CD14-positive monocyte (primary cell): ENCODE measurements around the gene CALB2. TPM values are rescaled to one million over a fixed set of nuclear protein-coding genes. Genes with fewer than 3 reads are reported as not detected.
"Not testable (repeated sequence)": the region's sequence is repeated elsewhere in the genome, so short reads cannot be mapped to it uniquely, and the experiment has no call there.

Experiments
- DNase-seq, 3 donors: peaks; one replicate each; pipeline ENCODE4 v3.0.0-alpha.2; 2011 to 2022
- H2AFZ ChIP-seq: 2 replicates; pipeline ENCODE4 v1.6.0; 2012; ENCODE audit warnings: mild to moderate bottlenecking, low read depth, low read length, inconsistent platforms; ENCODE audit not compliant: insufficient read depth, poor library complexity, severe bottlenecking
- H3K27ac ChIP-seq, 2 donors: 1 replicate in 1 of 2; 2 replicates in 1 of 2; pipeline ENCODE4 v1.5.1; 2012 to 2013; ENCODE audit warnings: low read length in 2 of 2, control low read depth in 1 of 2, inconsistent platforms in 1 of 2, low read depth in 1 of 2, mild to moderate bottlenecking in 1 of 2
- H3K27me3 ChIP-seq, 2 donors: one replicate each; pipeline versions ENCODE4 v1.6.0 to v1.6.1; 2011 to 2013; ENCODE audit warnings: low read length in 2 of 2; ENCODE audit not compliant: control insufficient read depth in 2 of 2, insufficient read depth in 2 of 2
- H3K36me3 ChIP-seq, 2 donors: replicated peaks in 1 of 2; 1 replicate in 1 of 2; 2 replicates in 1 of 2; pipeline versions ENCODE4 v1.5.1 to v1.6.1; 2012 to 2013; ENCODE audit warnings: low read length in 2 of 2, control low read depth in 1 of 2, inconsistent platforms in 1 of 2, mild to moderate bottlenecking in 1 of 2; ENCODE audit not compliant: insufficient read depth in 2 of 2, control insufficient read depth in 1 of 2
- H3K4me1 ChIP-seq, 2 donors: 1 replicate in 1 of 2; 2 replicates in 1 of 2; pipeline versions ENCODE4 v1.5.1 to v1.6.1; 2012 to 2013; ENCODE audit warnings: low read length in 2 of 2, control low read depth in 1 of 2, inconsistent platforms in 1 of 2, mild to moderate bottlenecking in 1 of 2, moderate library complexity in 1 of 2; ENCODE audit not compliant: insufficient read depth in 2 of 2, control insufficient read depth in 1 of 2
- H3K4me2 ChIP-seq: replicated peaks from 2 replicates; pipeline ENCODE3; 2012; ENCODE audit warnings: low read length, moderate library complexity, mild to moderate bottlenecking; ENCODE audit not compliant: poor library complexity, severe bottlenecking; ENCODE audit errors: extremely low read depth
- H3K4me3 ChIP-seq, 3 experiments: fragments of 200-600 bp in 1 of 3; sonication (generic) in 1 of 3; replicated peaks in 1 of 3; 1 replicate in 2 of 3; 2 replicates in 1 of 3; pipeline ENCODE4 v1.5.1; 2011 to 2013; ENCODE audit warnings: low read length in 3 of 3, mild to moderate bottlenecking in 3 of 3, control low read depth in 2 of 3, low read depth in 2 of 3, inconsistent platforms in 1 of 3, moderate library complexity in 1 of 3
- H3K79me2 ChIP-seq: 2 replicates; pipeline ENCODE4 v1.6.0; 2012; ENCODE audit warnings: mild to moderate bottlenecking, control low read depth, inconsistent platforms, low read length, moderate library complexity; ENCODE audit not compliant: insufficient read depth
- H3K9ac ChIP-seq: 2 replicates; pipeline ENCODE4 v1.6.0; 2017; ENCODE audit warnings: low read length, mild to moderate bottlenecking; ENCODE audit not compliant: insufficient read depth, poor library complexity, severe bottlenecking
- H3K9me3 ChIP-seq, 2 donors: replicated peaks in 1 of 2; 1 replicate in 1 of 2; 2 replicates in 1 of 2; pipeline versions ENCODE4 v1.5.1 to v1.6.1; 2012 to 2013; ENCODE audit warnings: low read length in 2 of 2, control low read depth in 1 of 2; ENCODE audit not compliant: control insufficient read depth in 1 of 2, insufficient read depth in 1 of 2
- H4K20me1 ChIP-seq: 2 replicates; pipeline ENCODE4 v1.6.0; 2012; ENCODE audit warnings: mild to moderate bottlenecking, low read length, control low read depth, moderate library complexity; ENCODE audit not compliant: insufficient read depth
- H3K27ac Mint-ChIP-seq, 7 donors: one replicate each; pipeline ENCODE4 v1.8.0; 2020; ENCODE audit warnings: mild to moderate bottlenecking in 7 of 7, mixed read lengths in 7 of 7, moderate library complexity in 6 of 7, inconsistent platforms in 2 of 7
- H3K27me3 Mint-ChIP-seq, 3 donors: one replicate each; pipeline ENCODE4 v1.8.0; 2021 to 2022; ENCODE audit warnings: low read depth in 3 of 3, mild to moderate bottlenecking in 3 of 3, mixed read lengths in 3 of 3, moderate library complexity in 3 of 3, inconsistent platforms in 1 of 3
- H3K36me3 Mint-ChIP-seq, 2 donors: one replicate each; pipeline ENCODE4 v1.8.0; 2020; ENCODE audit warnings: mixed read lengths in 2 of 2, inconsistent platforms in 1 of 2, mild to moderate bottlenecking in 1 of 2
- H3K4me1 Mint-ChIP-seq: one replicate; pipeline ENCODE4 v1.8.0; 2020; ENCODE audit warnings: mild to moderate bottlenecking, mixed read lengths
- H3K4me3 Mint-ChIP-seq, 2 donors: one replicate each; pipeline ENCODE4 v1.8.0; 2020; ENCODE audit warnings: mild to moderate bottlenecking in 2 of 2, mixed read lengths in 2 of 2, moderate library complexity in 1 of 2
- H3K9me3 Mint-ChIP-seq, 7 donors: one replicate each; pipeline ENCODE4 v1.8.0; 2020 to 2022; ENCODE audit warnings: mixed read lengths in 7 of 7, mild to moderate bottlenecking in 6 of 7, moderate library complexity in 6 of 7, inconsistent platforms in 2 of 7
- CTCF ChIP-seq: fragments of 200-600 bp; IDR thresholded peaks from one replicate; pipeline ENCODE4 v1.8.0; 2022; ENCODE audit warnings: antibody characterized with exemption, mild to moderate bottlenecking
- WGBS: methylation state at CpG from one replicate; pipeline ENCODE4 v1.1.5; 2013; ENCODE audit warnings: missing lambda C conversion rate; ENCODE audit not compliant: insufficient coverage; 5-methylcytosine and 5-hydroxymethylcytosine counted together
- intact Hi-C, 2 donors: fragments of 100-400 bp; cut with micrococcal nuclease; formaldehyde crosslinking; loops; one replicate each; pipeline versions ENCODE4 v1.15.0 to v1.15.1; 2023
- polyA plus RNA-seq, 3 donors: library from polyadenylated mRNA; depleted of rRNA in 1 of 3; unstranded in 2 of 3; stranded (reverse) in 1 of 3; fragments of 300-500 nt in 2 of 3; fragments of >200 nt in 1 of 3; fragmentation: Illumina TruSeq in 2 of 3; gene quantifications; 1 replicate in 2 of 3; 2 replicates in 1 of 3; pipeline ENCODE4 v1.2.3, GENCODE V29; 2012 to 2021

Gene CALB2
- polyA plus RNA-seq, 3 donors: not detected

GRCh38 chr16:71354156-71354555, 4.4 kb upstream of the CALB2 start:
- Mint-ChIP-seq H3K36me3 (no peaks in the 10 kb centered on the region), H3K9me3 (no peaks in the 10 kb centered on the region), H3K27me3 (peaks cover 8 to 19% (median 13%) of the 10 kb centered on the region in 3 donors), H3K4me1 (peaks cover 3% of the 10 kb centered on the region), H3K27ac (no peak overlapping the region), H3K4me3 (no peak overlapping the region)
- H4K20me1 ChIP-seq: no peaks in the 10 kb centered on the region
- H3K79me2 ChIP-seq: no peaks in the 10 kb centered on the region
- WGBS: 100% methylated on average over 1 of the region's 4 CpGs
- no peak overlapping the region for H3K27ac ChIP-seq
- H3K36me3 ChIP-seq: no peaks in the 10 kb centered on the region
- no peak overlapping the region for H2AFZ ChIP-seq
- intact Hi-C loops: no loop called here
- no peak overlapping the region for H3K9ac ChIP-seq
- no peak overlapping the region for H3K4me2 ChIP-seq
- peaks cover 0 to 11% of the 10 kb centered on the region in 2 donors for H3K27me3 ChIP-seq
- no peak overlapping the region for H3K4me3 ChIP-seq
- no peak for TF ChIP-seq CTCF
- no peaks in the 10 kb centered on the region for H3K9me3 ChIP-seq
- peaks cover 2 to 8% of the 10 kb centered on the region in 2 donors for H3K4me1 ChIP-seq
- DNase-seq: no peak

GRCh38 chr16:71356051-71356740, 2.3 kb upstream of the CALB2 start:
- Mint-ChIP-seq H3K4me1 (peaks cover 4% of the 10 kb centered on the region), H3K9me3 (peaks cover 0 to 4% (median 0%) of the 10 kb centered on the region in 7 donors), H3K36me3 (no peaks in the 10 kb centered on the region), H3K27me3 (peaks cover 11 to 25% (median 12%) of the 10 kb centered on the region in 3 donors), H3K27ac (peak overlapping the region in 1 of 7 donors; percentile 19), H3K4me3 (no peak overlapping the region)
- no peak for DNase-seq
- WGBS: 90% methylated on average over 5 of the region's 7 CpGs
- Histone ChIP-seq H2AFZ (no peak overlapping the region), H3K27ac (no peak overlapping the region), H3K4me1 (peaks cover 2 to 8% of the 10 kb centered on the region in 2 donors), H3K4me3 (no peak overlapping the region), H3K9ac (no peak overlapping the region), H3K36me3 (no peaks in the 10 kb centered on the region), H4K20me1 (no peaks in the 10 kb centered on the region), H3K9me3 (no peaks in the 10 kb centered on the region), H3K79me2 (no peaks in the 10 kb centered on the region), H3K27me3 (peaks cover 0 to 11% of the 10 kb centered on the region in 2 donors), H3K4me2 (no peak overlapping the region)
- intact Hi-C loops: no loop called here
- no peak for TF ChIP-seq CTCF

GRCh38 chr16:71356936-71357335, 1.6 kb upstream of the CALB2 start:
- H3K9me3 Mint-ChIP-seq, H3K4me1 ChIP-seq, H4K20me1 ChIP-seq, H3K4me3 Mint-ChIP-seq, H3K27ac Mint-ChIP-seq, H3K4me2 ChIP-seq, intact Hi-C loops, H3K79me2 ChIP-seq, H2AFZ ChIP-seq, H3K9ac ChIP-seq, DNase-seq, H3K27ac ChIP-seq, H3K36me3 ChIP-seq, H3K36me3 Mint-ChIP-seq, H3K4me1 Mint-ChIP-seq, H3K4me3 ChIP-seq, H3K9me3 ChIP-seq: not testable (repeated sequence)
- 89% methylated on average over 4 of the region's 4 CpGs for WGBS
- peaks cover 10 to 26% (median 11%) of the 10 kb centered on the region in 3 donors for H3K27me3 Mint-ChIP-seq
- H3K27me3 ChIP-seq: peaks cover 0 to 11% of the 10 kb centered on the region in 2 donors
